Stimulated activated CD4-positive, alpha-beta T cell treated with anti-CD3 and anti-CD28 coated beads, TNF-alpha, amount 100 ng/mL, for 24 hours (primary cell): ENCODE results near the gene CENPB.
"Not testable (repeated sequence)": the region's sequence is repeated elsewhere in the genome, so short reads cannot be mapped to it uniquely, and the experiment has no call there.

ENCODE experiments used
- DNase-seq, 3 experiments: peaks; one replicate each; pipeline ENCODE4 v3.0.0-alpha.2; 2020; ENCODE audit warnings: low read depth in 3 of 3

Gene CENPB

DNA sequence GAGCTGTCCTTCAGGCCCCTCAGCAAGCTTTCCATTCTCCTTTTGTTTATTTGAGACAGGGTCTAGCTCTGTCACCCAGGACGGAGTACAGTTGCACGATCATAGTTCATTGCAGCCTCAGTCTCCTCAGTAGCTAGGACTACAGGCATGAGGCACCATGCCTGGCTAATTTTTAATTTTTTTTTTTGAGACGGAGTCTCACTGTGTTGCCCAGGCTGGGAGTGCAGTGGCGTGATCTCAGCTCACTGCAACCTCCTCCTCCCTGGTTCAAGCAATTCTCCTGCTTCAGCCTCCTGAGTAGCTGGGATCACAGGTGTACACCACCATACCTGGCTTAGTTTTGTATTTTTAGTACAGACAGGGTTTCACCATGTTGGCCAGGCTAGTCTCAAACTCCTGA lies 2.7 kb upstream of the CENPB start:
- not testable (repeated sequence) for DNase-seq

- DNase-seq, result no peak
Measured at GRCh38 chr20:3788685-3789155, 2.2 kb upstream of the CENPB start.

DNA sequence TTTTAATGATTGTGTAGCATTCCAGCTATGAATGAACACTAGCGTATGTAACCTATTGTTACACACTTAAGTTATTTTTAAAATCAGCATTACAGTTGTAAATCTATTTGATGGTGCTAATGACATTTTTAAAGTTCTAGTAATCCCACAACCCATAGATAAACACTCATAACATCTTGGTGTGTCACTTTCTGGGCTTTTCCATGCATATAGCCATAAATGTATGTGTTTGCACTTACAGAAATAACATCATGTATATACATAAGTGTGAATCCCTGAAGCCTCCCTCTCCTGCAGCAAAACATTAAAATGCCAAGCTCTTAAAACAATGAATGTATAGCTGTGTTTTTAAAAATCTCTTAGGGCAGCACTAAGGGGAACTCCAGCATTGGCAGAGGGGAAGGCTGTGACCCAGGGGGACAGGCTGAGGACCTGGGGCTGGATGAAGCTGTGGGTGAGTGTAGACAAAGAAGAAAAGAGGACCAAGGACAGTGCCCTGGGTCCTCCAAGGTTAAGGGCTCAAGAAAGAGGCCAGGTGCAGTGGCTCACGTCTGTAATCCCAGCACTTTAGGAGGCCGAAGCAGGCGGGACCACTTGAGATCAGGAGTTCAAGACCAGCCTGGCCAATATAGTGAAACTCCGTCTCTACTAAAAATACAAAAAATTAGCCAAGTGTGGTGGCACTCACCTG lies 929 bp upstream of the CENPB start:
- no peak for DNase-seq

GRCh38 chr20:3786126-3786484 lies 435 bp downstream of the CENPB start:
- DNase-seq, result peak in 1 of 3 experiments; percentile 44

DNA sequence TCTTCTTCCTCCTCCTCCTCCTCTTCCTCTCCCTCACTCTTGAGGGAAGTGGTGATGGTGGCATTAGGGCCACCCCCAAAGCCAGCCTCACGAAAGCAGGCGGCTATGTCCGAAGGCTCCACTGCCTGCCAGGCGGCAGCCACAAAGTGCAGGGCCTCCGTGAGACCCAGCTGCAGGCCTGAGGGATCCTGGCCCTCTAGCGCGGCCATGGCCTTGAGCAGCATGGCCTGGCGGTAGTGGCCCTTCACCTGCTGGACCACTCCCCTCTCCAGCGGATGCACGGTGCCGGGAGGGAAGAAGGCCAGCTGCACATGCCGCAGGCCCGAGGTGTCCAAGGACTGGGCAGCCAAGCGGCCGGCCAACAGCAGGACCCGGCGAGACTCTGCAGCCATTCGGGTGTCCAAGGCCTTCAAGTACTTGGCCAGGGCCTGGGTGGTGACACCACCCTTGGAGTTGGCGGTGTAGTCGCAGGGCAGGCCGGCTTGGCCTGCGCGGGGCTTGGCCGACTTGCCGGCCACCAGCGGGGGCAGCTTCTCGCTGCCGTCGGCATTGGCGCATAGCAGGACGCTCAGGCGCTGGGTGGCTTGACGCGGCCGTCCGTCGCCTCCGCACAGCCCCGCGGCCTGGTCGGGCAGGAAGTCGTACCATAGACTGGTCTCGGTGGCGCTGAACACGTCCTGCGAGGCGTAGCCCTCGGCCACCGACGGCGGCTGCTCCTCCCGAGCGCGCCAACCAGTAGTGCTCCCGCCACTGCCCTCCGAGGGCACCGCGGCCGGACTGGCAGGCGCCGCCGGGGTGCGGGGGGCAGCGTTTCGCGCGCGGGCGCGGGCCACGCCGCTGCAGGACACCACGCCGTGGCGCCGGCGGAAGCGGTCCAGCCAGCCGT lies 1.1 kb downstream of the CENPB start:
- no peak for DNase-seq

GRCh38 chr20:3784863-3785239 lies 1.7 kb downstream of the CENPB start:
- no peak for DNase-seq

DNA sequence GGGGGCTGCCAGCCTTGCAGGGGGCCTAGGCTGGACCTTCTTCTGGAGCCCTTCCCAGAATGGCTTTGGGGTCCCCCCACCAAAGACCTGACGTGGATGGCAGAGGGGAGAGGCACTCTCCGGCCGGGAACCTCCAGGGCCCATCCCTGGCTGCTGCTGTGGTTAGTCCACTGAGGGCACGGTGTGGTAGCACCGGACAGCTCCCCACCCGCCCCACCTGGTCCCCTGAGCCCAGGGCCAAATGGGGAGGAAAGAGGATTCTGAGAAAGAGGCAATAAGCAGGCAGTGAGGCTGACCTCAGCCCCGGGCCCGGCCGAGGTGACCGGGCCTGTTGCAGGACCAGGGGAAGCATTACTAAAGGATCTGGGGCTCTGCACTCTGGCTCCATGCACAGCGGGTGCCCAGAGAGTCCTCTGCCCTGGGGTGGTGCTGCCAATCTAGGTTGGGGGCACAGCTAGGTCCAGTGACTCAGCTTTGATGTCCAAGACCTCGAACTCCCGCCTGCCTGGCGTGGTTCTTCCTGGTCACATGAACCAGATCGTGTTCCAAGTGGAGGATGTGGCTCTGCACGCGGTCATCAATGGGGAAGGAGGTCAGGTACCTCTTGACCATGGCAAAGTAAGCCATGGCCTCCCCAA lies 2.2 kb downstream of the CENPB start:
- no peak for DNase-seq

- no peak for DNase-seq
Measured at GRCh38 chr20:3783511-3784195, 2.9 kb downstream of the CENPB start.

GRCh38 chr20:3783068-3783489 lies 3.5 kb downstream of the CENPB start:
- DNase-seq, result no peak

DNA sequence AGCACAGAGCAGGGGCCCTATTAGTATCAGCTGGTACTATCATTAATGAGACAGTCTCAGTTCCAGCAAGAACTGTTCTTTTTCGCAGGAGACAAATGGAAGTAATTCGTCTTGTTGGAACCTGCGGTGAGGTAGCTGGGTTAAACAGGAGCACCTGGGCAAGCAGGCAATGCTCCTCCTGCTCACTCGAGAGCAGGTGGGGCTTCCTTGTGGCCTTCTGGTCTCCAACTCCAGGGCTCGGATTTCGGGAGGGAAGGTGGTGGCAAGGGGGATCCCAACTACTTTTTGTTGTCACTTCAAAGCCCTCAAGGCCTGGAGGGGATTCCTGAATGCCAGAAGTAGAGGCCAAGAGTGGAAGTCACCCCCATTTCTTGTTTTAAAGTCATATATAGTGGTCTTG lies 3.9 kb downstream of the CENPB start:
- DNase-seq, result no peak

- DNase-seq, result peak in 1 of 3 experiments; percentile 44
Measured at GRCh38 chr20:3781153-3781910, 5.2 kb downstream of the CENPB start, which contains the start of gene SPEF1. SPEF1 (minus strand) TSS chr20:3781448; CDS start chr20:3781287, 161 bp downstream.

- no peak for DNase-seq
Measured at GRCh38 chr20:3778976-3779375, 7.6 kb downstream of the CENPB start.

GRCh38 chr20:3777716-3778629 lies 8.6 kb downstream of the CENPB start:
- DNase-seq, result peak in 1 of 3 experiments; percentile 57

DNA sequence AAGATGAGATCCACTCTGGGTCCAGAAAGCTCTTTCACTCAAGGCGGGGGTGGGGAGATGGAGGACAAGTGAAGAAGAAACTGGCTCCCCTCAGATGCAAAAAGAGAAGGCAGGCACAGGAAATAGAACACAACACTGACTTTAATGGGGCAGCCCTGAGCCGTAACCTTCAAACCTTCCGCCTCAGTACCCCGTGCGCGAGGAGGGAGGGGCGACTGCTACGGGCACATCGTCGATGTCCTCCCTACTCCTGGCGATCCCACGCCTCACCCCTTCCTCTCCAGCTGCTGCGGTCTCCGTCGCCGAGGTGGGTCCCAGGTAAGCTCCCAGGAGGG lies 9.2 kb downstream of the CENPB start:
- no peak for DNase-seq

- no peak for DNase-seq
Measured at GRCh38 chr20:3775457-3776108, 11.0 kb downstream of the CENPB start.

- DNase-seq, result no peak
Measured at GRCh38 chr20:3771552-3772058, 14.9 kb downstream of the CENPB start.

- DNase-seq, result peak; percentile 57 to 76 (median 60)
Measured at GRCh38 chr20:3768342-3769130, 18.0 kb downstream of the CENPB start.
